ENCODE results near the gene LRRC25. TPM values are rescaled to one million over a fixed set of nuclear protein-coding genes. Genes with fewer than 3 reads are reported as not detected.
A peak's percentile ranks its signal among the peaks of the same experiment; 100 is the strongest.

LRRC25 gene
- polyA plus RNA-seq, 2 of the 4 experiments (the other 2 are of a cell fraction): not detected

DNA sequence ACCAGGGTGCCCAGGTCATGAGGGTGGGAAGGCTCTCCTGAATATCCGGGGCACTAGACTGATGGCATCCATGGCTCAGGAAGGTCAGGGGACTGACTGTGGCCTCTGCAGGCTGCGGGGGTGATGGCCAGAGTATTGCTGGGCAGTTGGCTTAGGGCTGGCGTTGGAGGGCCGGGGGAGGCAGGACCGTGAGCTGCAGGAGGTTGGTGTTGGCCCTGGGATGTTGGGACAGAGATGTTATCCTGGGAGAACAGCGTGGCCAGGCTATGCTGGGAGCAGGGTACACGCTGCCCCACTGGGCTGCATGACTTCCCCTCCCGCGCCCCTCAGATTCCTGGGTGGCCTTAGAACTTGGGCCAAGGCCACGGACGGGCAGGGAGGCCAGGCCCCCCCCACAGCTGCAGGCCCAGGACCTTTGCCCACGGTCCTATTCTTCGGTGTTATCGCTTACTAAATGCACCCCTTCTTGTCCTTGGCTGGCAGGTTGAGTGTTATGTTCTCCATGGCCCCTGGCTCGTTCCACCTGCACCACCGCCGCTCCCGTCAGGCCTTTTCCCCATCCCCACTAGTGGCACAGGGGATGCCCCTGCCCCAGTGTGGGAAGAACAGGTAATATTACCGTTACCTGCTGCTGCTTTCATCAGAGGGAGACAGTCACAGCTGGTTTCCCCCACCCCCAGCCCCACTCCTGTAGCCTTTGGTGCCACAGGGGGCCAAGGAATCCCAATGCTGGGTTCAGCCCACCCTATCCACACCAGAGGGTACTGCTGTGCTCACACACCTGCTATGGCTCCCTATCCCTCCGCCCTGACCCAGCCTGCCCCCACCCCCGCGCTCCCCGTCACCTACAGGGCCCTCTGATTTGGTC is 43.7 kb upstream of the LRRC25 start (continued):
- TF ChIP-seq ZFP36 (IDR thresholded peaks at IDR 0.05; ENCODE audit: borderline replicate concordance, partially characterized antibody): peak; percentile 22

DNA sequence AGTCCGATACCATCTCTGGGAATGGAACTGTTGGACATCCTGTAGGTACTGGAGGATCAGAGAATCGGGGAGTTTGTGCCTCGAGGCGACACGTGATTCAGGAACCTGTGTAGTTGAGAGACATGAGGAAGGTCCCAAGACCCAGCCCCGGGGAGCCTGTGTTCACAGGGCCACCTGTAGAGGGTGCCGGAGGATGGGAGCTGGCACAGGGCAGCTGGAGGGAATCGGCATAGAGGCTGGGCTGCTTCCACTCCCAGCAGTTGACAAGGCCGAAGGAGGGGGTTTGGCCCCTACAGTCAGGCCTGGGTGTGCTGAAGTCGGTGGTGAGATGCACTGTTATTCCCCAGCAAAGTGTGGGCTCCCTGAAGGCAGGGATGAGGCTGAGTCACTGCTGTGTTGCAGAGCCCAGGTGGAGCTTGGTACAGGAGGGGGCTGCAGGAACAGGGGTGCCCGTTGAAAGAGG is 43.0 kb upstream of the LRRC25 start:
- 64% methylated on average over 7 of the region's 11 CpGs for WGBS (ENCODE audit: missing lambda C conversion rate)
- TF ChIP-seq MAZ (IDR thresholded peaks at IDR 0.05; ENCODE audit: borderline replicate concordance, low read depth, low read length) (no peak), RAD21 (conservative IDR thresholded peaks at IDR 0.05 in 1 of 2, IDR thresholded peaks at IDR 0.05 in 1 of 2) (peak in 1 of 2 experiments; percentile 55; a peak in 3 of 5 replicates)
- TF ChIP-seq, protein P1, sequence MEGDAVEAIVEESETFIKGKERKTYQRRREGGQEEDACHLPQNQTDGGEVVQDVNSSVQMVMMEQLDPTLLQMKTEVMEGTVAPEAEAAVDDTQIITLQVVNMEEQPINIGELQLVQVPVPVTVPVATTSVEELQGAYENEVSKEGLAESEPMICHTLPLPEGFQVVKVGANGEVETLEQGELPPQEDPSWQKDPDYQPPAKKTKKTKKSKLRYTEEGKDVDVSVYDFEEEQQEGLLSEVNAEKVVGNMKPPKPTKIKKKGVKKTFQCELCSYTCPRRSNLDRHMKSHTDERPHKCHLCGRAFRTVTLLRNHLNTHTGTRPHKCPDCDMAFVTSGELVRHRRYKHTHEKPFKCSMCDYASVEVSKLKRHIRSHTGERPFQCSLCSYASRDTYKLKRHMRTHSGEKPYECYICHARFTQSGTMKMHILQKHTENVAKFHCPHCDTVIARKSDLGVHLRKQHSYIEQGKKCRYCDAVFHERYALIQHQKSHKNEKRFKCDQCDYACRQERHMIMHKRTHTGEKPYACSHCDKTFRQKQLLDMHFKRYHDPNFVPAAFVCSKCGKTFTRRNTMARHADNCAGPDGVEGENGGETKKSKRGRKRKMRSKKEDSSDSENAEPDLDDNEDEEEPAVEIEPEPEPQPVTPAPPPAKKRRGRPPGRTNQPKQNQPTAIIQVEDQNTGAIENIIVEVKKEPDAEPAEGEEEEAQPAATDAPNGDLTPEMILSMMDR (IDR thresholded peaks at IDR 0.05): peak; percentile 29; the same call in 2 of the 3 replicates
- ChIA-PET CTCF (interaction anchor here (0.9 to 3.3 kb wide), 4 partner anchors 11 to 80 kb away, joined by 3 to 18 read pairs (median 8); no protein-coding TSS in a partner anchor), POLR2A (interaction anchor here (0.5 kb wide), 1 partner anchor 59 kb away, joined by 3 read pairs; no protein-coding TSS in a partner anchor)
- Histone ChIP-seq H3K4me3 (no peak overlapping the region), H3K9me3 (no peaks in the 10 kb centered on the region), H3K4me2 (no peak overlapping the region), H3K4me1 (peaks cover 30% of the 10 kb centered on the region), H3K27ac (peak overlapping the region in 1 of 2 experiments; percentile 56; a peak in 2 of 6 replicates)
- DNase-seq (ENCODE audit: low read depth in 1 of 2, low spot score in 1 of 2): peak in 1 of 2 experiments; percentile 72
- no peak for FAIRE-seq
- ATAC-seq: peak; percentile 31 to 52

DNA sequence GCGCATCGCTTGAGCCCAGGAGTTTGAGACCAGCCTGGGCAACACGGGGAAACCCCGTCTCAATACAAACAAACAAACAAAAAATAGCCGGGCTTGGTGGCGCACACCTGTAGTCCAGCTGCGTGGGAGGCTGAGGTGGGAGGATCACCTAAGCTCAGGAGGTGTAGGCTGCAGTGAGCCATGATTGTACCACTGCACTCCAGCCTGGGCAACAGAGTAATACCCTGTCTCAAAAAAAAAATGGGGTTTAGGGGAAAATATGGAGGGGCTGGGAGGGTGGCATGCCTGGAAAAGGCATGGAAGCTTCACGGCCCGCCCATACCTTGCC is 42.5 kb upstream of the LRRC25 start:
- WGBS (ENCODE audit: missing lambda C conversion rate): 79% methylated on average over 9 of the region's 9 CpGs
- ChIA-PET CTCF (interaction anchor here (0.5 to 3.3 kb wide), 5 partner anchors 11 to 295 kb away, joined by 3 to 18 read pairs (median 3); no protein-coding TSS in a partner anchor), POLR2A (interaction anchor here (0.5 to 1.1 kb wide), 2 partner anchors 59 to 149 kb away, joined by 3 read pairs; no protein-coding TSS in a partner anchor)
- H3K4me1 ChIP-seq: peaks cover 30% of the 10 kb centered on the region
- no peak for FAIRE-seq
- peak overlapping the region; percentile 9; the same call in 1 of the 3 replicates for H3K4me2 ChIP-seq
- DNase-seq (ENCODE audit: low read depth in 1 of 2, low spot score in 1 of 2): no peak
- H3K4me3 ChIP-seq: no peak overlapping the region
- H3K9me3 ChIP-seq: no peaks in the 10 kb centered on the region
- no peak for ATAC-seq
- peak overlapping the region in 1 of 2 experiments; percentile 36; a peak in 2 of 6 replicates for H3K27ac ChIP-seq
- TF ChIP-seq CBX2 (IDR thresholded peaks at IDR 0.05; ENCODE audit: borderline replicate concordance, low read depth) (no peak), RARB (CRISPR knock-in tag; IDR thresholded peaks at IDR 0.05) (no peak)
- TF ChIP-seq, protein P2, sequence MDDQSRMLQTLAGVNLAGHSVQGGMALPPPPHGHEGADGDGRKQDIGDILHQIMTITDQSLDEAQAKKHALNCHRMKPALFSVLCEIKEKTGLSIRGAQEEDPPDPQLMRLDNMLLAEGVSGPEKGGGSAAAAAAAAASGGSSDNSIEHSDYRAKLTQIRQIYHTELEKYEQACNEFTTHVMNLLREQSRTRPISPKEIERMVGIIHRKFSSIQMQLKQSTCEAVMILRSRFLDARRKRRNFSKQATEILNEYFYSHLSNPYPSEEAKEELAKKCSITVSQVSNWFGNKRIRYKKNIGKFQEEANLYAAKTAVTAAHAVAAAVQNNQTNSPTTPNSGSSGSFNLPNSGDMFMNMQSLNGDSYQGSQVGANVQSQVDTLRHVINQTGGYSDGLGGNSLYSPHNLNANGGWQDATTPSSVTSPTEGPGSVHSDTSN (IDR thresholded peaks at IDR 0.05): no peak
- TF ChIP-seq, protein P3, sequence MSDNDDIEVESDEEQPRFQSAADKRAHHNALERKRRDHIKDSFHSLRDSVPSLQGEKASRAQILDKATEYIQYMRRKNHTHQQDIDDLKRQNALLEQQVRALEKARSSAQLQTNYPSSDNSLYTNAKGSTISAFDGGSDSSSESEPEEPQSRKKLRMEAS (IDR thresholded peaks at IDR 0.05): no peak

DNA sequence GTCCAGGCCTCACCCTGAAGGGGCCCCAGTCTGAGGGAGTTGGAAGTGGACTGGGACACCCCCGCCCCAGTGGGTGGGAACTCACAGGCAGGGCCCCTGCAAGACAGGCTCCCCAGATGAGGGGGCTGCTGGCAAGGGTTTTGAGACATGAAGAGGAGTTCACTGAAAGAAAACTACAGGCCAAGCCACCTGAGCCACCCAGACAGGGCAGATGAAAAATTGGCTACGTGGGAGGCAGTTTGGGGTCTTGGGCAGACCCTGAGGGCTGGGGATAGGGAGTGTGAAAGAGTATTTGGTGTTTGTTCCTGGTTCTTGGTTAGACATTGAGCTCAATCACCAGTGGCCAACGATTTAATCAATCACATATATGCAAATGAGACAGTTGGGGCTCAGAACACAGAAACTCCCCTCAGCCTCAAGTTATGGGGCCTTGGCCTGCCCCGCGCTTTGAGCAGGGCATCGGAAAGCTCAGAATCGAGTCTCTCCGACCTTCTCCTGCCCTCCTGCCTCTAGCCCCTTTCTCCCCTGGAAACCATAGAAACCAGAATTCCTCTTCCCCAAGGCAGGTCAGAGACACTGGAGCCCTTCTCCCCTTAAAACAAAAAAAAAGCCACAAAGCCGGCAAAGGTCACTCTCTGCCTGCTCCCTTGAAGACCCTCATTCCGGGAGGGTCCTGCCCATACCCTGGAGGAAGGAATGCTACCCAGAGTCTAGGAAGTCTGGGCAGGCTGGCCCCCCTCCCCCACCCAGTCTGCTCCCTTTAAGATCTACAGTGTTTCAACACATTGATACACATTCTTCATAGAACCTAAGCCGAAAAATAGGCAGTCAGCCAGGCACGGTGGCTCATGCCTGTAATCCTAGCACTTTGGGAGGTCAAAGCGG is 41.8 kb upstream of the LRRC25 start:
- TF ChIP-seq HOXB5 (CRISPR knock-in tag; IDR thresholded peaks at IDR 0.05) (no peak), JUNB (IDR thresholded peaks at IDR 0.05) (no peak), CHD4 (IDR thresholded peaks at IDR 0.05; ENCODE audit: borderline replicate concordance) (no peak)
- Histone ChIP-seq H3K9me3 (no peaks in the 10 kb centered on the region), H3K27ac (peak overlapping the region; percentile 82 to 96; a peak in 3 of 6 replicates), H3K4me2 (peak overlapping the region; percentile 9; the same call in 1 of the 3 replicates), H3K4me1 (peaks cover 30% of the 10 kb centered on the region), H3K4me3 (no peak overlapping the region)
- WGBS (ENCODE audit: missing lambda C conversion rate): 73% methylated on average over 11 of the region's 13 CpGs
- ChIA-PET CTCF (interaction anchor here (0.5 to 3.3 kb wide), 6 partner anchors 12 to 295 kb away, joined by 3 to 18 read pairs (median 3); no protein-coding TSS in a partner anchor), POLR2A (interaction anchor here (1.1 kb wide), 1 partner anchor 150 kb away, joined by 3 read pairs; no protein-coding TSS in a partner anchor)
- DNase-seq (ENCODE audit: low read depth in 1 of 2, low spot score in 1 of 2): no peak
- FAIRE-seq: no peak
- no peak for ATAC-seq

All from A549 (cell line).